Right renal cortex interstitium (tissue), 3 donors: Measurements from ENCODE around the gene UNG. TPM values are rescaled to one million over a fixed set of nuclear protein-coding genes. Genes with fewer than 3 reads are reported as not detected.
A peak's percentile ranks its signal among the peaks of the same experiment; 100 is the strongest.

Source experiments
- DNase-seq, 3 donors: peaks; one replicate each; pipeline ENCODE4 v3.0.0-alpha.2; 2013; ENCODE audit warnings: low read depth in 3 of 3, low spot score in 2 of 3
- polyA plus RNA-seq, 3 donors: library from polyadenylated mRNA; unstranded; fragments of 120-200 nt; gene quantifications; one replicate each; pipeline ENCODE4 v1.2.1, GENCODE V29; 2013; ENCODE audit not compliant: insufficient read length in 3 of 3

UNG gene
- polyA plus RNA-seq, 3 donors = 65.1 to 67.3 (median 66.1) TPM

DNA sequence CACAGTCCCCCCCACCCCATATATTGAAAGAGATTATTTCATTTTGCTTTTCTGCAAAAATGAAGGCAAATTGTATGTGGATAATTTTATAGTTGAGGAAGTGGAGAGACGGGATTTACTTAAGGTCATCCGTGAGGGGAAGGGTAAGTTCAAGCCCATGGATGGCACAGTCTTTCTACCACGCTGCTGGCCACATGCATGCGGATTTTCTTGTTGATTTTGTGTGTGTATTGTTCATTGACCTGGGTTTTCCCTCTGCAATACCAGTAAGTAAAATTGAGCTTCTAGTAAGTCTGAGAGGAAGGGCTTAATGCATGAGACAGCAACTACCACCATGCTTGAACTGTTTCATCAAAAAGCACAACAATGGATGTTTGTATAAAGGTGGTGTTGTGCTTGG is 54.1 kb downstream of the UNG start:
- no peak for DNase-seq

DNA sequence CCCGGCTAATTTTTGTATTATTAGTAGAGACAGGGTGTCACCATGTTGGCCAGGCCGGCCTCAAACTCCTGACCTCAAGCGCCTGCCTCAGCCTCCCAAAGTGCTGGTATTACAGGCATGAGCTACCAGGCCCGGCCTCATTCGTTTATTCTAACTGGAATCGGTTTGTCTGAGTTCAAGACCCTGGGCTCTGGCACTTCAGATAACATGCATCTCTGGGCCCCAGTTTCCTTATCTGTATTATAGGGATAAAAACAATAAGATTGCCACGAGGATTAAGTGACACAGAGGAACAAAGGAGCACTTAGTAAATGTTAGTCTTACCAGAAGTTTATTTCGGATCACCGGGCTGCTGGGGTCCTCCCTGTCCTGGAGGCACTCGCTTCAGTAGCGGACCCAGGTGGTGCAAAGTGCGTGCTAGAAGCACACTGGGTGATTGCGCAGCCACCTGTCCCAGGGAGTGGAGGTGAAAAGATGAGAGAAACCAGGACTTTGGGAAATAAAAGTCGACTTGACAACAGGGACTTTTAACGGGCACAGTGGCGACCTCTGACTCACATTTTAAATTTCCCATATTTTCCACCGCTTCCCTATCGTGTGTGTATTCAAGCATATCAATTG is 56.5 kb downstream of the UNG start:
- no peak for DNase-seq

- DNase-seq = peak in 2 of 3 donors; percentile 41 to 56
Measured at GRCh38 chr12:109154451-109155438, 57.3 kb downstream of the UNG start.

- DNase-seq = no peak
Measured at GRCh38 chr12:109156036-109156435, 58.6 kb downstream of the UNG start.

DNA sequence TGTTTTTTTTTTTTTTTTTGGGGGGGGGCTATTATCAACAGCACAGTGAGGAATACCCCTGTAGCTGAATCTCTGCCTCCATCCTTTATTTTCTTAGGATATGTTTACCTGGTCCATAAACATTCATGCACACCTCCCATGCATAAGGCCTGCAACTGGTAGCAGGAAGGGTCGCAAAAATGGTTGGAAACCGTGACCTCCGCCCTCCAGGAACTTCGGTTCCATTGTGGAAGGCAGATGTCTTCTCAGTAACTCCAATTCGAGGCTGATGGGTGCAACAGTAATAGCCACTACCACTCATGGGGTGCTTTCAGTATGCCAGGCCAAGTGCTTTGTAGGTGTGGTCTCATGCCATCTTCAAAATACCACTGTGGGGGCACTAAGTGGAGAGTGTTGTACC is 59.2 kb downstream of the UNG start:
- no peak for DNase-seq

DNA sequence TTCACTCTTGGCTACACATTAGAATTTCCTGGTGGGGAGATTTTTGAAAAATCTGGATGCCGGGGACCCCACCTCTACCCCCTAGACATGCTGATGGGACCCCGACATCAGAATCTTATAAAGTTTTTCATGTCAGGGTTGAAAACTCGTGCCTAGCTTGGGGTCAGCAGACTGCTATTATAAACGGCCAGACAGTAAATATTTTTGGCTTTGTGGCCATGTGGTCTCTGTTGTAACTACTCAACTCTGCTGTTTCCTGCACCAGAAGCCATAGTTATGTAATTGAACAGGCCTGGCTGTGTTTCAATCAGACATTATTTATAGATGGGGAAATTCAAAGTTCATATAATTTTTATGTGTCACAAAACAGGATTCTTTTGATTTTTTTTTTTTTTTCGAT is 60.6 kb downstream of the UNG start:
- DNase-seq = no peak

GRCh38 chr12:109160433-109160832 is 63.0 kb downstream of the UNG start:
- no peak for DNase-seq

Other genes with a start within 250 kb of the UNG start
- 10 to 100 TPM; 17.0 to 19.2 (median 18.5) TPM for gene SSH1, start 240.0 kb upstream of the UNG start, polyA plus RNA-seq
- 1 to 10 TPM; 1.0 to 2.0 (median 1.1) TPM for gene DAO, start 217.5 kb upstream of the UNG start, polyA plus RNA-seq
- gene SVOP, start 76.5 kb upstream of the UNG start, polyA plus RNA-seq = under 1 TPM; 0.03 to 0.11 (median 0.08) TPM
- 10 to 100 TPM; 20.0 to 24.4 (median 21.8) TPM for gene USP30, start 45.0 kb upstream of the UNG start, polyA plus RNA-seq
- gene ALKBH2, start 4.1 kb upstream of the UNG start, polyA plus RNA-seq = 10 to 100 TPM; 28.1 to 34.3 (median 31.2) TPM
- 10 to 100 TPM; 15.5 to 17.3 (median 15.6) TPM for gene ACACB, start 19.0 kb downstream of the UNG start, polyA plus RNA-seq
- 1 to 10 TPM; 1.1 to 1.8 (median 1.3) TPM for gene FOXN4, start 211.7 kb downstream of the UNG start, polyA plus RNA-seq